ENCODE measurements around the gene TTC7B. TPM values are rescaled to one million over a fixed set of nuclear protein-coding genes. Genes with fewer than 3 reads are reported as not detected.

TTC7B gene
- total RNA-seq, 4 donors from 2014 or later, result 8.4 to 11.2 (median 9.2) TPM

DNA sequence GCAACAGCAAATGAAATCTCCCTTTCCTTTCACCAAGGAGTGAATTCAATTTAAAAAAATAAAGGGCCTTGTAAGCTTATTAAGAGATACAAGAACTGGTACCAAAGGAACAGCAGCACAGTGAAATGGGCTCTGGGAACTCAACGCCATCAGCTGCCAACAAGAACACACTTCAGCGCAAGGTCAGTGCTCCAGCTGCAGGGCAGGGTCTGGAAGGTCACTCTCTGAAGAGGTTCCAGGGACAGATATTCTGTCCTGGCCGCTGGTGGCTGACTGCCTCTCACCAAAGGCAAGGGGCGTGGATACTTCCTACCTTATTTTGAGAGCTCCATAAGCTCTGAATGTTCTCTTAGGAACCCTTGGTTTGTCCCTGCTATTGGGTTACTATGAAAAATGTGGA lies 232.8 kb downstream of the TTC7B start:
- in situ Hi-C loops (cut with MboI; ENCODE audit: low pct_ligation_motif_present in 1 of 4, low pct_unique_long_range_greater_than_20kb in 1 of 4, low sequenced_read_pairs in 3 of 4), result no loop called here
- no peaks in the 10 kb centered on the region for H3K4me1 ChIP-seq
- H3K4me3 ChIP-seq, result no peak overlapping the region
- no peaks in the 10 kb centered on the region for H3K27me3 ChIP-seq
- no peak overlapping the region for H3K27ac ChIP-seq
- no peaks in the 10 kb centered on the region for H3K36me3 ChIP-seq
- DNase-seq, result no peak
- TF ChIP-seq, protein P1, sequence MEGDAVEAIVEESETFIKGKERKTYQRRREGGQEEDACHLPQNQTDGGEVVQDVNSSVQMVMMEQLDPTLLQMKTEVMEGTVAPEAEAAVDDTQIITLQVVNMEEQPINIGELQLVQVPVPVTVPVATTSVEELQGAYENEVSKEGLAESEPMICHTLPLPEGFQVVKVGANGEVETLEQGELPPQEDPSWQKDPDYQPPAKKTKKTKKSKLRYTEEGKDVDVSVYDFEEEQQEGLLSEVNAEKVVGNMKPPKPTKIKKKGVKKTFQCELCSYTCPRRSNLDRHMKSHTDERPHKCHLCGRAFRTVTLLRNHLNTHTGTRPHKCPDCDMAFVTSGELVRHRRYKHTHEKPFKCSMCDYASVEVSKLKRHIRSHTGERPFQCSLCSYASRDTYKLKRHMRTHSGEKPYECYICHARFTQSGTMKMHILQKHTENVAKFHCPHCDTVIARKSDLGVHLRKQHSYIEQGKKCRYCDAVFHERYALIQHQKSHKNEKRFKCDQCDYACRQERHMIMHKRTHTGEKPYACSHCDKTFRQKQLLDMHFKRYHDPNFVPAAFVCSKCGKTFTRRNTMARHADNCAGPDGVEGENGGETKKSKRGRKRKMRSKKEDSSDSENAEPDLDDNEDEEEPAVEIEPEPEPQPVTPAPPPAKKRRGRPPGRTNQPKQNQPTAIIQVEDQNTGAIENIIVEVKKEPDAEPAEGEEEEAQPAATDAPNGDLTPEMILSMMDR (IDR thresholded peaks at IDR 0.05), result no peak
- TF ChIP-seq POLR2A (IDR thresholded peaks at IDR 0.05), result no peak
- no peak for TF ChIP-seq EP300 (IDR thresholded peaks at IDR 0.05; ENCODE audit: low read depth)
- TF ChIP-seq POLR2AphosphoS5 (IDR thresholded peaks at IDR 0.05), result no peak
- no peaks in the 10 kb centered on the region for H3K9me3 ChIP-seq
- 85 to 86% methylated on average over 3 to 4 of the region's 4 CpGs for WGBS, 2 donors (ENCODE audit: low coverage in 1 of 2)
- intact Hi-C loops (cut with DNase I; ENCODE audit: low total_unique reads), result no loop called here

DNA sequence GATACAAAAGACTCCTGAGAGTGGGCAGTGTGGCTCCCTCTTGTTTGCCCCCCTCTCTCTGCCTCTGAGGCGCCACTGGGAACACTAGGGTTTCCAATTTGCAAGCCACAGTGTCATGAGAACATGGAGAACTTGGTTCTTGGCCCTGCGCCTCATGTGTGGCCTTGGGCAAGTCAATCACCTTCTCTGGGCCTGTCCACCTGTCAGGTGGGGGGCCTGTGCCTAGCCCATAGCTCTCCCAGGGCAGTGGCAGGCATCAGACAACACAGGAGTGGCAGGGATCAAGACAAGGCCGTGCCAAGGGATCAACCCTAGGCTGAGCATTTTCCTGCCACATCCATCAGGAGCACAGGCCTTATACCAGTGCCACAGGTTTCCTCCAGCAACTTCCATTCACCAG lies 234.1 kb downstream of the TTC7B start:
- Histone ChIP-seq H3K27ac (no peak overlapping the region), H3K36me3 (no peaks in the 10 kb centered on the region), H3K4me3 (no peak overlapping the region), H3K9me3 (no peaks in the 10 kb centered on the region), H3K27me3 (no peaks in the 10 kb centered on the region), H3K4me1 (no peaks in the 10 kb centered on the region)
- DNase-seq, result no peak
- TF ChIP-seq EP300 (IDR thresholded peaks at IDR 0.05; ENCODE audit: low read depth) (no peak), POLR2A (IDR thresholded peaks at IDR 0.05) (no peak), POLR2AphosphoS5 (IDR thresholded peaks at IDR 0.05) (no peak)
- TF ChIP-seq, protein P1 (IDR thresholded peaks at IDR 0.05), result no peak
- intact Hi-C loops (cut with DNase I; ENCODE audit: low total_unique reads) (no loop called here), in situ Hi-C loops (cut with MboI; ENCODE audit: low pct_ligation_motif_present in 1 of 4, low pct_unique_long_range_greater_than_20kb in 1 of 4, low sequenced_read_pairs in 3 of 4) (no loop called here)
- 80 to 88% methylated on average over 1 to 3 of the region's 3 CpGs for WGBS, 2 donors (ENCODE audit: low coverage in 1 of 2)

DNA sequence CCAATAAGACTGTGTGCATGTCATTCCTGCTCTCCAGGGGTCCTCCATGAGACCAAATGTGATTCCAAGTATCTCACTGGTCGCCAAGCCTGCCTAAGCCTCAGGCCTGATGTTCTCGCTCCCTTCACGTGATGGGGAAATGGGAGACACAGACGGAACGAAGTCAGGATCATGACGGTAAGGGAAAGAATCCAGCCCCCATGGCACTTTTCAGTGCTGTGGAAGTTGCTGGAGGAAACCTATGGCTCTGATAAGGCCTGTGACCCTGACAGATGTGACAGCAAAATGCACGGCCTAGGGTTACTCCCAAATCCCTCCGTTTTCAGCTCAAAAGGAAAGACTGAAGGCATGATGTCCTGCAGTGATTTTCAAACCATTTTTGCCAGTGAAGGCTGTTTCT lies 234.5 kb downstream of the TTC7B start:
- in situ Hi-C loops (cut with MboI; ENCODE audit: low pct_ligation_motif_present in 1 of 4, low pct_unique_long_range_greater_than_20kb in 1 of 4, low sequenced_read_pairs in 3 of 4) (no loop called here), intact Hi-C loops (cut with DNase I; ENCODE audit: low total_unique reads) (no loop called here)
- WGBS, 2 donors (ENCODE audit: low coverage in 1 of 2), result 92% methylated on average over 8 of the region's 8 CpGs; no CpG with 5 or more reads in 1 of the 2 donors
- no peak overlapping the region for H3K27ac ChIP-seq
- TF ChIP-seq POLR2AphosphoS5 (IDR thresholded peaks at IDR 0.05) (no peak), EP300 (IDR thresholded peaks at IDR 0.05; ENCODE audit: low read depth) (no peak), POLR2A (IDR thresholded peaks at IDR 0.05) (no peak)
- TF ChIP-seq, protein P1 (IDR thresholded peaks at IDR 0.05), result no peak
- H3K4me3 ChIP-seq, result no peak overlapping the region
- H3K4me1 ChIP-seq, result no peaks in the 10 kb centered on the region
- no peak for DNase-seq
- no peaks in the 10 kb centered on the region for H3K36me3 ChIP-seq
- no peaks in the 10 kb centered on the region for H3K9me3 ChIP-seq
- H3K27me3 ChIP-seq, result no peaks in the 10 kb centered on the region

- intact Hi-C loops (cut with DNase I; ENCODE audit: low total_unique reads) (no loop called here), in situ Hi-C loops (cut with MboI; ENCODE audit: low pct_ligation_motif_present in 1 of 4, low pct_unique_long_range_greater_than_20kb in 1 of 4, low sequenced_read_pairs in 3 of 4) (no loop called here)
- Histone ChIP-seq H3K36me3 (no peaks in the 10 kb centered on the region), H3K9me3 (no peaks in the 10 kb centered on the region), H3K27me3 (no peaks in the 10 kb centered on the region), H3K27ac (no peak overlapping the region), H3K4me1 (no peaks in the 10 kb centered on the region), H3K4me3 (no peak overlapping the region)
- TF ChIP-seq EP300 (IDR thresholded peaks at IDR 0.05; ENCODE audit: low read depth), result no peak
- TF ChIP-seq, protein P1 (IDR thresholded peaks at IDR 0.05), result no peak
- TF ChIP-seq POLR2A (IDR thresholded peaks at IDR 0.05), result no peak
- TF ChIP-seq POLR2AphosphoS5 (IDR thresholded peaks at IDR 0.05), result no peak
- no peak for DNase-seq
- WGBS, 2 donors (ENCODE audit: low coverage in 1 of 2), result 76 to 77% methylated on average over 6 to 19 of the region's 20 CpGs
These were observed 235.6 kb downstream of the TTC7B start for GRCh38 chr14:90580377-90581335.
